GM23248 (cell line): Measurements from ENCODE around the gene PRSS48.

ENCODE experiments used
- EZH2 ChIP-seq: fragments of 200-600 bp; sonication (generic); IDR thresholded peaks from 2 replicates; pipeline ENCODE4 v1.6.1; 2018; ENCODE audit warnings: antibody characterized with exemption, mild to moderate bottlenecking; ENCODE audit not compliant: insufficient read depth, poor library complexity, severe bottlenecking
- EZH2phosphoT487 ChIP-seq: fragments of 200-600 bp; sonication (generic); IDR thresholded peaks from 2 replicates; pipeline ENCODE4 v1.6.1; 2018; ENCODE audit warnings: antibody characterized with exemption, moderate library complexity, mild to moderate bottlenecking, low read depth; ENCODE audit not compliant: insufficient read depth

DNA sequence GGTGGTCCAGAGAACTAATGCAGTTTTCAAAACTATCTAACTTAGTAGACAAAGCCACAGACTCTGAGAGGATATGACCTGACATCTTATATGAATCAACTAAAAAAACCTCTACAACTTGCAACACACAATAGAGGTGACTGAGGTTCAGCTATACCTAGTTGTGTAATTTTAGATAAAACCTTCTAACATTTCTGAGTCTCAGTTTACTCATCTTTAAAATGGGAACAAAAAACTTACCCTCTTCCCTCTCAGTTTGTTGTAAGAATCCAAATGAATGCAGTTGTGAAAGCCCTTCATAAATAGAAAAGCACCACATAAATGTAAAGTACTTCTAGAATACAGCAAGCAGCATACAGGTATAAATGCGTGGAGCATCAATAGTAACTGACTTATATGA is 42.5 kb downstream of the PRSS48 start:
- TF ChIP-seq EZH2, result no peak
- TF ChIP-seq EZH2phosphoT487, result no peak
